GM23248 (cell line): Measurements from ENCODE around the gene YIPF1. TPM values are rescaled to one million over a fixed set of nuclear protein-coding genes. Genes with fewer than 3 reads are reported as not detected.
"Not testable (repeated sequence)": the region's sequence is repeated elsewhere in the genome, so short reads cannot be mapped to it uniquely, and the experiment has no call there.

Experiments
- DNase-seq: peaks from one replicate; pipeline ENCODE4 v3.0.0-alpha.2; 2015
- H2AFZ ChIP-seq: fragments of 200-600 bp; sonication (generic); 2 replicates; pipeline ENCODE4 v1.6.1; 2016; ENCODE audit warnings: antibody characterized with exemption
- H3F3A ChIP-seq: fragments of 200-600 bp; sonication (generic); 2 replicates; pipeline ENCODE4 v1.6.1; 2016; ENCODE audit warnings: mild to moderate bottlenecking, antibody characterized with exemption, mixed run types; ENCODE audit not compliant: insufficient read depth
- H3K27ac ChIP-seq: fragments of 200-600 bp; sonication (generic); 2 replicates; pipeline ENCODE4 v1.5.1; 2016; ENCODE audit warnings: mild to moderate bottlenecking
- H3K27me3 ChIP-seq: fragments of 200-600 bp; sonication (generic); replicated peaks from 2 replicates; pipeline ENCODE4 v1.6.1; 2016; ENCODE audit warnings: mild to moderate bottlenecking; ENCODE audit not compliant: insufficient read depth
- H3K36me3 ChIP-seq: fragments of 200-600 bp; sonication (generic); 2 replicates; pipeline ENCODE4 v1.6.1; 2016; ENCODE audit warnings: low read depth, mild to moderate bottlenecking
- H3K4me1 ChIP-seq: fragments of 200-600 bp; sonication (generic); 2 replicates; pipeline ENCODE4 v1.6.1; 2016; ENCODE audit warnings: mild to moderate bottlenecking; ENCODE audit not compliant: insufficient read depth
- H3K4me2 ChIP-seq: fragments of 200-600 bp; sonication (generic); one replicate; pipeline ENCODE4 v1.6.1; 2016; ENCODE audit warnings: mild to moderate bottlenecking; ENCODE audit not compliant: unreplicated experiment
- H3K4me3 ChIP-seq: fragments of 200-600 bp; sonication (generic); 2 replicates; pipeline ENCODE4 v1.5.1; 2016; ENCODE audit warnings: mild to moderate bottlenecking
- H3K79me2 ChIP-seq: fragments of 200-600 bp; sonication (generic); 2 replicates; pipeline ENCODE4 v1.6.1; 2016; ENCODE audit warnings: mild to moderate bottlenecking; ENCODE audit not compliant: insufficient read depth
- H3K9ac ChIP-seq: fragments of 200-600 bp; sonication (generic); 2 replicates; pipeline ENCODE4 v1.6.1; 2016; ENCODE audit warnings: mild to moderate bottlenecking
- H3K9me2 ChIP-seq: fragments of 200-600 bp; sonication (generic); 2 replicates; pipeline ENCODE4 v1.6.1; 2016; ENCODE audit warnings: mixed run types, mild to moderate bottlenecking, moderate library complexity; ENCODE audit not compliant: insufficient read depth
- H3K9me3 ChIP-seq: fragments of 200-600 bp; sonication (generic); one replicate; pipeline ENCODE4 v1.6.1; 2017; ENCODE audit warnings: low read depth
- H4K20me1 ChIP-seq: fragments of 200-600 bp; sonication (generic); 2 replicates; pipeline ENCODE4 v1.6.0; 2016; ENCODE audit not compliant: insufficient read depth
- EZH2 ChIP-seq: fragments of 200-600 bp; sonication (generic); IDR thresholded peaks from 2 replicates; pipeline ENCODE4 v1.6.1; 2018; ENCODE audit warnings: antibody characterized with exemption, mild to moderate bottlenecking; ENCODE audit not compliant: insufficient read depth, poor library complexity, severe bottlenecking
- EZH2phosphoT487 ChIP-seq: fragments of 200-600 bp; sonication (generic); IDR thresholded peaks from 2 replicates; pipeline ENCODE4 v1.6.1; 2018; ENCODE audit warnings: antibody characterized with exemption, moderate library complexity, mild to moderate bottlenecking, low read depth; ENCODE audit not compliant: insufficient read depth
- WGBS, 2 experiments: methylation state at CpG; one replicate each; pipeline ENCODE4 v1.1.6; 2015 to 2017; ENCODE audit warnings: low lambda C conversion rate in 2 of 2, low coverage in 1 of 2; ENCODE audit errors: missing lambda C conversion rate in 2 of 2; 5-methylcytosine and 5-hydroxymethylcytosine counted together
- in situ Hi-C: fragments of 300-500 bp; cut with MboI; formaldehyde crosslinking; loops from 2 replicates; pipeline ENCODE4 v1.15.0; 2020
- polyA plus RNA-seq: library from polyadenylated mRNA; unstranded; fragments of >200 nt; fragmentation: Nextera tagmentation; extraction: Ambion mirVana; gene quantifications from 2 replicates; pipeline ENCODE4 v1.2.1, GENCODE V29; 2016
- total RNA-seq: library from RNA; depleted of rRNA; stranded (reverse); fragments of >200 nt; shearing (Covaris generic); gene quantifications from 2 replicates; pipeline ENCODE4 v1.2.3, GENCODE V29; 2014

YIPF1 gene
- total and polyA plus RNA-seq, 2 experiments from 2014 or later = 21.0 to 23.4 TPM

- Histone ChIP-seq H3K27me3 (no peaks in the 10 kb centered on the region), H3K9me2 (no peaks in the 10 kb centered on the region), H4K20me1 (no peaks in the 10 kb centered on the region), H3K27ac (no peak overlapping the region), H3K9me3 (no peaks in the 10 kb centered on the region), H3K4me2 (no peak overlapping the region), H3K4me1 (no peaks in the 10 kb centered on the region), H3K4me3 (no peak overlapping the region), H3K79me2 (no peaks in the 10 kb centered on the region), H3K9ac (no peak overlapping the region), H3F3A (no peaks in the 10 kb centered on the region), H3K36me3 (no peaks in the 10 kb centered on the region), H2AFZ (no peak overlapping the region)
- no peak for DNase-seq
- in situ Hi-C loops = no loop called here
- 97 to 99% methylated on average over 5 of the region's 5 CpGs for WGBS, 2 experiments
- TF ChIP-seq EZH2 (no peak), EZH2phosphoT487 (no peak)
Observed at GRCh38 chr1:53821380-53821779, 68.2 kb downstream of the YIPF1 start.

GRCh38 chr1:53819387-53819786 is 70.2 kb downstream of the YIPF1 start:
- no peak overlapping the region for H3K27ac ChIP-seq
- in situ Hi-C loops = no loop called here
- no peak overlapping the region for H3K4me3 ChIP-seq
- no peaks in the 10 kb centered on the region for H3K27me3 ChIP-seq
- H3K9ac ChIP-seq = no peak overlapping the region
- H2AFZ ChIP-seq = no peak overlapping the region
- H3K36me3 ChIP-seq = no peaks in the 10 kb centered on the region; the same call in 1 of the 2 replicates
- H3K4me1 ChIP-seq = no peaks in the 10 kb centered on the region
- H3K9me2 ChIP-seq = no peaks in the 10 kb centered on the region
- H3K79me2 ChIP-seq = no peaks in the 10 kb centered on the region
- no peaks in the 10 kb centered on the region for H3K9me3 ChIP-seq
- no peak for TF ChIP-seq EZH2
- TF ChIP-seq EZH2phosphoT487 = no peak
- no peaks in the 10 kb centered on the region for H4K20me1 ChIP-seq
- DNase-seq = no peak
- H3F3A ChIP-seq = no peaks in the 10 kb centered on the region
- H3K4me2 ChIP-seq = no peak overlapping the region

- H3K79me2 ChIP-seq, H3K4me3 ChIP-seq, H3K27me3 ChIP-seq, H3K9ac ChIP-seq, H4K20me1 ChIP-seq, H3K36me3 ChIP-seq, in situ Hi-C loops, DNase-seq, H3F3A ChIP-seq, H3K27ac ChIP-seq, H2AFZ ChIP-seq, H3K9me3 ChIP-seq, H3K4me2 ChIP-seq, H3K9me2 ChIP-seq, H3K4me1 ChIP-seq: not testable (repeated sequence)
- 97 to 100% methylated on average over 1 of the region's 1 CpG for WGBS, 2 experiments
Observed at GRCh38 chr1:53816584-53816983, 73.0 kb downstream of the YIPF1 start.

GRCh38 chr1:53815484-53815883 is 74.1 kb downstream of the YIPF1 start:
- H3K9me3 ChIP-seq, H2AFZ ChIP-seq, in situ Hi-C loops, H3K36me3 ChIP-seq, H3K4me1 ChIP-seq, H3K27ac ChIP-seq, H3K4me3 ChIP-seq, H3F3A ChIP-seq, H3K9ac ChIP-seq, H3K79me2 ChIP-seq, H3K9me2 ChIP-seq, H4K20me1 ChIP-seq, H3K27me3 ChIP-seq, DNase-seq, H3K4me2 ChIP-seq: not testable (repeated sequence)
- WGBS, 2 experiments = 55 to 70% methylated on average over 1 of the region's 1 CpG

GRCh38 chr1:53811414-53811851 is 78.2 kb downstream of the YIPF1 start:
- no peak overlapping the region for H3K27ac ChIP-seq
- no peaks in the 10 kb centered on the region for H4K20me1 ChIP-seq
- H2AFZ ChIP-seq = no peak overlapping the region
- H3K4me2 ChIP-seq = no peak overlapping the region
- H3K4me1 ChIP-seq = no peaks in the 10 kb centered on the region
- H3K4me3 ChIP-seq = no peak overlapping the region
- H3K79me2 ChIP-seq = no peaks in the 10 kb centered on the region
- no peaks in the 10 kb centered on the region for H3K9me3 ChIP-seq
- WGBS, 2 experiments = 96 to 100% methylated on average over 4 of the region's 4 CpGs
- no peak overlapping the region for H3K9ac ChIP-seq
- H3K9me2 ChIP-seq = no peaks in the 10 kb centered on the region
- in situ Hi-C loops = no loop called here
- TF ChIP-seq EZH2phosphoT487 (no peak), EZH2 (no peak)
- no peaks in the 10 kb centered on the region for H3F3A ChIP-seq
- DNase-seq = no peak
- H3K36me3 ChIP-seq = peaks cover under 1% of the 10 kb centered on the region
- no peaks in the 10 kb centered on the region for H3K27me3 ChIP-seq
